GM19328 (cell line): ENCODE results near the gene ATRX.
"Not testable (repeated sequence)": the region's sequence is repeated elsewhere in the genome, so short reads cannot be mapped to it uniquely, and the experiment has no call there.

Experiments
- ATAC-seq: cut with Tn5 transposase; IDR thresholded peaks from one replicate; pipeline ENCODE4 v1.9.1; 2021; ENCODE audit warnings: mild to moderate bottlenecking, moderate library complexity; ENCODE audit not compliant: unreplicated experiment

ATRX gene

GRCh38 chrX:77622233-77622632, 163.8 kb downstream of the ATRX start:
- ATAC-seq = no peak

- ATAC-seq = not testable (repeated sequence)
Measured at GRCh38 chrX:77621453-77621852, 164.6 kb downstream of the ATRX start.

GRCh38 chrX:77617206-77617605, 168.8 kb downstream of the ATRX start:
- ATAC-seq = no peak

GRCh38 chrX:77603635-77604336, 182.2 kb downstream of the ATRX start:
- no peak for ATAC-seq

GRCh38 chrX:77597511-77597910, 188.5 kb downstream of the ATRX start:
- no peak for ATAC-seq

GRCh38 chrX:77597090-77597489, 188.9 kb downstream of the ATRX start:
- no peak for ATAC-seq

GRCh38 chrX:77595848-77596247, 190.2 kb downstream of the ATRX start:
- ATAC-seq = no peak

GRCh38 chrX:77572322-77572721, 213.7 kb downstream of the ATRX start:
- no peak for ATAC-seq

- ATAC-seq = no peak
Measured at GRCh38 chrX:77565278-77565677, 220.7 kb downstream of the ATRX start.

GRCh38 chrX:77564823-77565222, 221.2 kb downstream of the ATRX start:
- no peak for ATAC-seq

- ATAC-seq = no peak
Measured at GRCh38 chrX:77561372-77561771, 224.6 kb downstream of the ATRX start.

GRCh38 chrX:77556276-77556675, 229.7 kb downstream of the ATRX start:
- ATAC-seq = no peak

- no peak for ATAC-seq
Measured at GRCh38 chrX:77548751-77549150, 237.3 kb downstream of the ATRX start.

GRCh38 chrX:77539778-77540177, 246.2 kb downstream of the ATRX start:
- ATAC-seq = not testable (repeated sequence)

- ATAC-seq = not testable (repeated sequence)
Measured at GRCh38 chrX:77531261-77531660, 254.8 kb downstream of the ATRX start.

GRCh38 chrX:77528034-77528433, 258.0 kb downstream of the ATRX start:
- no peak for ATAC-seq

- no peak for ATAC-seq
Measured at GRCh38 chrX:77527233-77528001, 258.6 kb downstream of the ATRX start.

GRCh38 chrX:77519765-77520164, 266.3 kb downstream of the ATRX start:
- ATAC-seq = no peak

GRCh38 chrX:77514177-77514576, 271.8 kb downstream of the ATRX start:
- ATAC-seq = no peak

- no peak for ATAC-seq
Measured at GRCh38 chrX:77510007-77510406, 276.0 kb downstream of the ATRX start.

GRCh38 chrX:77505227-77505626, 280.8 kb downstream of the ATRX start:
- no peak for ATAC-seq

GRCh38 chrX:77502951-77503525, 283.0 kb downstream of the ATRX start:
- no peak for ATAC-seq
